ENCODE results near the gene MYO9B. TPM values are rescaled to one million over a fixed set of nuclear protein-coding genes. Genes with fewer than 3 reads are reported as not detected.
"Not testable (repeated sequence)": the region's sequence is repeated elsewhere in the genome, so short reads cannot be mapped to it uniquely, and the experiment has no call there.

Gene MYO9B
- total RNA-seq, 1 experiment from 2014 or later = 68.3 TPM

DNA sequence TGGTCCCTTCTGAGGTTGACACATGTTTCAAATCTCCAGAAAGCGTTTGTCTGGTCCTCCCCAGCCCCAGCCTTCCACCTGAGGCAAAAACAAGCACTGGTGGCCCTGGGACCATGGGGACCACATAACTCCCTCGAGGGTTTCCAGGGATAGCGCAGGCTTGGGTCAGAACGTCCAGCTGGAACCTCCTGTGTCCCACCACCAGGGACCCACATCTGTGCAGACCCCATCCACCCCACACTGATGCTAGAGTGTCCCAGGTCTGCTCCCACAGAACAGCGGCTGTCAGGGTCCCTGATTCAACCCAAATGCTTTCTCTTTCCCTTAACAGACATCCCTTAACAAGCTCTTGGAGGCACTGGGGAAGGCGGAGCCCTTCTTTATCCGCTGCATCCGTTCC is 110.0 kb downstream of the MYO9B start:
- CTCF ChIA-PET = no interaction called here
- Histone ChIP-seq H3K27me3 (ENCODE audit: low read length) (no peaks in the 10 kb centered on the region), H2AFZ (ENCODE audit: low read length) (no peak overlapping the region), H3F3A (ENCODE audit: low read length, unreplicated experiment) (no peaks in the 10 kb centered on the region), H3K9me3 (ENCODE audit: low read length) (no peaks in the 10 kb centered on the region), H3K27ac (ENCODE audit: low read length) (no peak overlapping the region), H3K79me2 (ENCODE audit: low read length) (no peaks in the 10 kb centered on the region), H3K4me1 (ENCODE audit: insufficient read depth, low read length) (no peaks in the 10 kb centered on the region), H4K20me1 (ENCODE audit: low read length) (no peaks in the 10 kb centered on the region), H3K9me2 (replicated peaks; ENCODE audit: low read length) (no peaks in the 10 kb centered on the region), H3K4me3 (ENCODE audit: low read length) (no peak overlapping the region), H3K9ac (ENCODE audit: low read length) (no peak overlapping the region), H3K4me2 (ENCODE audit: low read length) (no peak overlapping the region), H3K36me3 (ENCODE audit: low read depth, low read length) (peaks cover 5% of the 10 kb centered on the region)
- POLR2A ChIA-PET (ENCODE audit: unreplicated experiment) = no interaction called here
- no peak for DNase-seq
- TF ChIP-seq EZH2phosphoT487 (IDR thresholded peaks at IDR 0.05; ENCODE audit: borderline replicate concordance, low read length) (no peak), CTCF (conservative IDR thresholded peaks at IDR 0.05; ENCODE audit: low read depth, low read length) (no peak), EZH2 (IDR thresholded peaks at IDR 0.05; ENCODE audit: low read length, unreplicated experiment) (no peak)
- intact Hi-C loops (cut with micrococcal nuclease) = no loop called here
- ATAC-seq = no peak
- no TSS peak for BruUV-seq (replicated peaks)

DNA sequence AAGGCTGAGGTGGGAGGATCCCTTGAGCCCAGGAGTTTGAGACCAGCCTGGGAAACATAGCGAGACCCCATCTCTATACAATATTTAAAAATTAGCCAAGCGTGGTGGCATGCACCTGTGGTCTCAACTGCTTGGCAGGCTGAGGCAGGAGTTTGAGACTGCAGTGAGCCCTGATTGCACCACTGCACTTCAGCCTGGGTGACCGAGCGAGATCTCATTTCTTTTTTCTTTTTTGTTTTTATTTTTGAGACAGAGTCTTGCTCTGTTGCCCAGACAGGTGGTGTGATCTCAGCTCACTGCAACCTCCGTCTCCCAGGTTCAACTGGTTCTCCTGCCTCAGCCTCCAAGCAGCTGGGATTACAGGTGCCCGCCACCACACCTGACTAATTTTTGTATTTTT is 116.2 kb downstream of the MYO9B start:
- BruUV-seq (replicated peaks); intact Hi-C loops (cut with micrococcal nuclease): not testable (repeated sequence)

DNA sequence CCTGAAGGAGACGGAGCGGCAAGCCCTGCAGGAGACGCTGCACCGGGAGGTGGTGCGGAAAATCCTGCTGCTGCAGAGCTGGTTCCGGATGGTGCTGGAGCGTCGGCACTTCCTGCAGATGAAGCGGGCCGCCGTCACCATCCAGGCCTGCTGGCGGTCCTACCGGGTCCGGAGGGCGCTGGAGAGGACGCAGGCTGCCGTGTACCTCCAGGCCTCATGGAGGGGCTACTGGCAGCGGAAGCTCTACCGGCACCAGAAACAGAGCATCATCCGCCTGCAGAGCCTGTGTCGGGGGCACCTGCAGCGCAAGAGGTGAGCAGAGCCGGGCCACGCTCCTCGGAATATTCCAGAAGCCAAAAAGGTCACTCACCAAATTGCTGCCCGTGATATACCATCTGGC is 117.2 kb downstream of the MYO9B start:
- Histone ChIP-seq H3K4me1 (ENCODE audit: insufficient read depth, low read length) (no peaks in the 10 kb centered on the region), H3K27ac (ENCODE audit: low read length) (no peak overlapping the region), H3K9ac (ENCODE audit: low read length) (no peak overlapping the region), H3K27me3 (ENCODE audit: low read length) (no peaks in the 10 kb centered on the region), H3K36me3 (ENCODE audit: low read depth, low read length) (peaks cover 16% of the 10 kb centered on the region), H3K9me2 (replicated peaks; ENCODE audit: low read length) (no peaks in the 10 kb centered on the region), H4K20me1 (ENCODE audit: low read length) (no peaks in the 10 kb centered on the region), H2AFZ (ENCODE audit: low read length) (no peak overlapping the region), H3K79me2 (ENCODE audit: low read length) (no peaks in the 10 kb centered on the region), H3K9me3 (ENCODE audit: low read length) (no peaks in the 10 kb centered on the region), H3F3A (ENCODE audit: low read length, unreplicated experiment) (no peaks in the 10 kb centered on the region), H3K4me2 (ENCODE audit: low read length) (no peak overlapping the region), H3K4me3 (ENCODE audit: low read length) (no peak overlapping the region)
- ChIA-PET POLR2A (ENCODE audit: unreplicated experiment) (no interaction called here), CTCF (no interaction called here)
- ATAC-seq = no peak
- BruUV-seq (replicated peaks) = no TSS peak
- intact Hi-C loops (cut with micrococcal nuclease) = no loop called here
- no peak for TF ChIP-seq EZH2 (IDR thresholded peaks at IDR 0.05; ENCODE audit: low read length, unreplicated experiment)
- no peak for TF ChIP-seq EZH2phosphoT487 (IDR thresholded peaks at IDR 0.05; ENCODE audit: borderline replicate concordance, low read length)
- no peak for DNase-seq

More for the DNA sequence above, 116.2 kb downstream of the MYO9B start:
- H4K20me1 ChIP-seq (ENCODE audit: low read length); H3K4me3 ChIP-seq (ENCODE audit: low read length); H3K27me3 ChIP-seq (ENCODE audit: low read length); H2AFZ ChIP-seq (ENCODE audit: low read length); H3K9me2 ChIP-seq (replicated peaks; ENCODE audit: low read length); POLR2A ChIA-PET (ENCODE audit: unreplicated experiment); H3K9ac ChIP-seq (ENCODE audit: low read length); H3F3A ChIP-seq (ENCODE audit: low read length, unreplicated experiment); H3K27ac ChIP-seq (ENCODE audit: low read length); H3K79me2 ChIP-seq (ENCODE audit: low read length); ATAC-seq; DNase-seq; H3K9me3 ChIP-seq (ENCODE audit: low read length); CTCF ChIA-PET; H3K4me1 ChIP-seq (ENCODE audit: insufficient read depth, low read length); H3K4me2 ChIP-seq (ENCODE audit: low read length): not testable (repeated sequence)
- peaks cover 18% of the 10 kb centered on the region for H3K36me3 ChIP-seq (ENCODE audit: low read depth, low read length)

DNA sequence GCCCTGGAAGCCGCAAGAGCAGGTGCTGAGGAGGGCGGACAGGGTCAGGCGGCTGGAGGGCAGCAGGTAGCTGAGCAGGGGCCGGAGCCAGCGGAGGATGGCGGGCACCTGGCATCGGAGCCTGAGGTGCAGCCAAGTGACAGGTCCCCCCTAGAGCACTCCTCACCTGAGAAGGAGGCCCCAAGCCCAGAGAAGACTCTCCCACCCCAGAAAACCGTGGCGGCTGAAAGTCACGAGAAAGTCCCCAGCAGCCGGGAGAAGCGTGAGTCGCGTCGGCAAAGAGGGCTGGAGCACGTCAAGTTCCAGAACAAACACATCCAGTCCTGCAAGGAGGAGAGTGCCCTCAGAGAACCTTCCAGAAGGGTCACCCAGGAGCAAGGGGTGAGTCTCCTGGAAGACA is 119.0 kb downstream of the MYO9B start:
- H3K4me1 ChIP-seq (ENCODE audit: insufficient read depth, low read length) = no peaks in the 10 kb centered on the region
- no peak overlapping the region for H2AFZ ChIP-seq (ENCODE audit: low read length)
- no peak overlapping the region for H3K9ac ChIP-seq (ENCODE audit: low read length)
- H3K4me2 ChIP-seq (ENCODE audit: low read length) = no peak overlapping the region
- ChIA-PET POLR2A (ENCODE audit: unreplicated experiment) (no interaction called here), CTCF (no interaction called here)
- H3K79me2 ChIP-seq (ENCODE audit: low read length) = no peaks in the 10 kb centered on the region
- peaks cover 13% of the 10 kb centered on the region for H3K36me3 ChIP-seq (ENCODE audit: low read depth, low read length)
- intact Hi-C loops (cut with micrococcal nuclease) = no loop called here
- TF ChIP-seq CTCF (conservative IDR thresholded peaks at IDR 0.05; ENCODE audit: low read depth, low read length) (no peak), EZH2 (IDR thresholded peaks at IDR 0.05; ENCODE audit: low read length, unreplicated experiment) (no peak), EZH2phosphoT487 (IDR thresholded peaks at IDR 0.05; ENCODE audit: borderline replicate concordance, low read length) (no peak)
- no peak overlapping the region for H3K4me3 ChIP-seq (ENCODE audit: low read length)
- no peak for DNase-seq
- no peaks in the 10 kb centered on the region for H3K9me2 ChIP-seq (replicated peaks; ENCODE audit: low read length)
- no peaks in the 10 kb centered on the region for H4K20me1 ChIP-seq (ENCODE audit: low read length)
- H3F3A ChIP-seq (ENCODE audit: low read length, unreplicated experiment) = no peaks in the 10 kb centered on the region
- ATAC-seq = no peak
- no peaks in the 10 kb centered on the region for H3K27me3 ChIP-seq (ENCODE audit: low read length)
- no peak overlapping the region for H3K27ac ChIP-seq (ENCODE audit: low read length)
- BruUV-seq (replicated peaks) = TSS peak; percentile 58
- H3K9me3 ChIP-seq (ENCODE audit: low read length) = no peaks in the 10 kb centered on the region
